HCT116 (cell line): ENCODE data around the gene KRI1. TPM values are rescaled to one million over a fixed set of nuclear protein-coding genes. Genes with fewer than 3 reads are reported as not detected.

ENCODE experiments used
- ATAC-seq: fragments of 200-7000 bp; cut with Tn5 transposase; 2 replicates; pipeline ENCODE4 v1.9.1; 2020; ENCODE audit warnings: mild to moderate bottlenecking, moderate library complexity
- BruUV-seq: library from RNA; stranded (reverse); fragments of 400-500 nt; replicated peaks from 2 replicates; lab custom pipeline; 2021; lab: Mats Ljungman, UMichigan
- CTCF ChIA-PET: fragments of 300-600 bp; sonication (Branson Sonifier 250); formaldehyde crosslinking; loops from one replicate; lab custom pipeline; 2021; ENCODE audit warnings: antibody characterized with exemption; lab: Charles Lee
- POLR2A ChIA-PET: fragments of 300-600, 350-600 bp; sonication (Branson Sonifier 250); formaldehyde crosslinking; loops from one replicate; lab custom pipeline; 2021; ENCODE audit warnings: antibody characterized with exemption; lab: Charles Lee
- RAD21 ChIA-PET, 2 experiments: fragments of 300-600 bp; sonication (Branson Sonifier 250); formaldehyde crosslinking; loops; one replicate each; lab custom pipeline; 2023; ENCODE audit warnings: low total read pairs in 2 of 2; ENCODE audit not compliant: uncharacterized antibody in 2 of 2, unreplicated experiment in 2 of 2, low non-redundant PET in 1 of 2; lab: Charles Lee
- DNase-seq: peaks from one replicate; pipeline ENCODE4 v3.0.0-alpha.2; 2010; ENCODE audit warnings: low read depth, low spot score
- H2AFZ ChIP-seq: fragments of 200-600 bp; shearing (Covaris generic), sonication (generic); 2 replicates; pipeline ENCODE4 v1.6.1; 2017; ENCODE audit warnings: low read depth, mixed run types, mixed read lengths, antibody characterized with exemption, low read length; ENCODE audit not compliant: poor library complexity, severe bottlenecking
- H3K27ac ChIP-seq: 2 replicates; pipeline ENCODE4 v1.5.1; 2012; ENCODE audit warnings: low read depth, low read length
- H3K27me3 ChIP-seq: fragments of 200-600 bp; sonication (generic); 2 replicates; pipeline ENCODE4 v1.6.1; 2016; ENCODE audit warnings: mixed run types, low read length, mixed read lengths; ENCODE audit not compliant: insufficient read depth
- H3K36me3 ChIP-seq, 2 experiments: fragments of 200-500 bp in 1 of 2; fragments of 200-600 bp in 1 of 2; sonication (Bioruptor generic) in 1 of 2; sonication (generic) in 1 of 2; 2 replicates each; pipeline versions ENCODE4 v1.5.1 to v1.6.1; 2014 to 2016; ENCODE audit warnings: low read length in 2 of 2, inconsistent platforms in 1 of 2, mixed read lengths in 1 of 2, mixed run types in 1 of 2; ENCODE audit not compliant: insufficient read depth in 2 of 2, control insufficient read depth in 1 of 2
- H3K4me1 ChIP-seq, 2 experiments: fragments of 200-600 bp in 1 of 2; sonication (generic) in 1 of 2; 2 replicates each; pipeline versions ENCODE4 v1.5.1 to v1.6.1; 2012 to 2017; ENCODE audit warnings: low read length in 2 of 2, inconsistent platforms in 1 of 2, mild to moderate bottlenecking in 1 of 2, mixed read lengths in 1 of 2, mixed run types in 1 of 2, moderate library complexity in 1 of 2; ENCODE audit not compliant: insufficient read depth in 2 of 2, control insufficient read depth in 1 of 2
- H3K4me2 ChIP-seq: fragments of 200-600 bp; sonication (generic); 2 replicates; pipeline ENCODE4 v1.6.1; 2017; ENCODE audit warnings: mixed run types, low read length, mixed read lengths
- H3K4me3 ChIP-seq, 2 experiments: fragments of 200-600 bp in 1 of 2; sonication (generic) in 1 of 2; replicated peaks in 1 of 2; 2 replicates each; pipeline ENCODE4 v1.5.1; 2011 to 2016; ENCODE audit warnings: low read length in 2 of 2, control low read depth in 1 of 2, low read depth in 1 of 2, mild to moderate bottlenecking in 1 of 2, mixed read lengths in 1 of 2, mixed run types in 1 of 2
- H3K79me2 ChIP-seq: fragments of 200-600 bp; sonication (generic); 2 replicates; pipeline ENCODE4 v1.6.1; 2017; ENCODE audit warnings: mild to moderate bottlenecking, mixed run types, low read length, moderate library complexity, mixed read lengths; ENCODE audit not compliant: insufficient read depth
- H3K9ac ChIP-seq: fragments of 200-600 bp; sonication (generic); 2 replicates; pipeline ENCODE4 v1.6.1; 2016; ENCODE audit warnings: low read length, mixed read lengths
- H3K9me2 ChIP-seq: fragments of 200-600 bp; sonication (generic), shearing (Covaris generic); 2 replicates; pipeline ENCODE4 v1.6.1; 2017; ENCODE audit warnings: mixed run types, mild to moderate bottlenecking, moderate library complexity; ENCODE audit not compliant: insufficient read depth
- H3K9me3 ChIP-seq, 2 experiments: fragments of 200-500 bp in 1 of 2; fragments of 200-600 bp in 1 of 2; sonication (Bioruptor generic) in 1 of 2; sonication (generic) in 1 of 2; 2 replicates each; pipeline ENCODE4 v1.6.1; 2014 to 2017; ENCODE audit warnings: low read length in 2 of 2, mixed read lengths in 2 of 2, inconsistent platforms in 1 of 2, low read depth in 1 of 2, mild to moderate bottlenecking in 1 of 2, mixed run types in 1 of 2, moderate library complexity in 1 of 2; ENCODE audit not compliant: control insufficient read depth in 1 of 2, insufficient read depth in 1 of 2
- H4K20me1 ChIP-seq: fragments of 200-600 bp; sonication (generic), shearing (Covaris generic); 2 replicates; pipeline ENCODE4 v1.6.1; 2017; ENCODE audit warnings: mixed run types, mild to moderate bottlenecking, moderate library complexity; ENCODE audit not compliant: insufficient read depth
- ATF3 ChIP-seq: IDR thresholded peaks from 2 replicates; pipeline ENCODE4 v1.6.1; 2012
- ELF1 ChIP-seq: IDR thresholded peaks from 2 replicates; pipeline ENCODE4 v1.6.1; 2012; ENCODE audit warnings: low read depth, borderline replicate concordance
- EZH2 ChIP-seq: fragments of 200-600 bp; sonication (generic); IDR thresholded peaks from 2 replicates; pipeline ENCODE4 v1.6.1; 2017; ENCODE audit warnings: antibody characterized with exemption, mixed run types
- JUND ChIP-seq: IDR thresholded peaks from 2 replicates; pipeline ENCODE4 v1.6.1; 2012
- MAX ChIP-seq: IDR thresholded peaks from 2 replicates; pipeline ENCODE4 v1.6.1; 2012
- RAD21 ChIP-seq: IDR thresholded peaks from 2 replicates; pipeline ENCODE4 v1.6.1; 2012; ENCODE audit warnings: low read depth, mild to moderate bottlenecking
- REST ChIP-seq: IDR thresholded peaks from 2 replicates; pipeline ENCODE4 v1.6.1; 2012; ENCODE audit warnings: low read depth
- SRF ChIP-seq: IDR thresholded peaks from 2 replicates; pipeline ENCODE4 v1.6.1; 2012; ENCODE audit warnings: low read depth
- TCF7L2 ChIP-seq: IDR thresholded peaks from 2 replicates; pipeline ENCODE4 v1.7.0; 2011; ENCODE audit warnings: borderline replicate concordance, inconsistent platforms; ENCODE audit not compliant: insufficient read depth, insufficient read length; ENCODE audit errors: extremely low read depth
- ZNF274 ChIP-seq: fragments of 200-500 bp; sonication (Bioruptor generic); IDR thresholded peaks from 2 replicates; pipeline ENCODE4 v1.6.1; 2014; ENCODE audit warnings: mild to moderate bottlenecking, low read depth, low read length, inconsistent platforms
- intact Hi-C: fragments of 100-400 bp; cut with micrococcal nuclease; formaldehyde crosslinking; loops from 2 replicates; pipeline ENCODE4 v1.10.0; 2022
- total RNA-seq: library from RNA; stranded (reverse); gene quantifications from one replicate; pipeline ENCODE4 v1.2.1, GENCODE V29; 2021; ENCODE audit not compliant: unreplicated experiment
- TF ChIP-seq, protein P1 (sequence below): IDR thresholded peaks from 2 replicates; pipeline ENCODE4 v1.6.1; 2011; ENCODE audit warnings: mild to moderate bottlenecking, low read length, moderate library complexity; ENCODE audit not compliant: insufficient replicate concordance; ENCODE audit errors: extremely low read depth
- TF ChIP-seq, protein P2 (sequence below), 3 experiments: fragments of 200-600 bp in 1 of 3; sonication (generic) in 1 of 3; IDR thresholded peaks in 2 of 3; conservative IDR thresholded peaks in 1 of 3; 2 replicates each; pipeline ENCODE4 v1.5.1; 2012 to 2017; ENCODE audit warnings: low read depth in 2 of 3, low read length in 2 of 3, antibody characterized with exemption in 1 of 3, borderline replicate concordance in 1 of 3, control low read depth in 1 of 3, mild to moderate bottlenecking in 1 of 3, mixed read lengths in 1 of 3, mixed run types in 1 of 3, moderate library complexity in 1 of 3; ENCODE audit not compliant: insufficient read depth in 1 of 3

Gene KRI1
- total RNA-seq, 1 experiment from 2014 or later: 44.0 TPM

- no TSS peak for BruUV-seq
- Histone ChIP-seq H3K4me3 (no peak overlapping the region), H3K36me3 (no peaks in the 10 kb centered on the region), H3K9me2 (no peaks in the 10 kb centered on the region), H2AFZ (no peak overlapping the region), H3K4me1 (peaks cover 17 to 31% of the 10 kb centered on the region in 2 experiments), H3K9ac (no peak overlapping the region), H3K79me2 (no peaks in the 10 kb centered on the region), H3K27ac (no peak overlapping the region), H3K9me3 (no peaks in the 10 kb centered on the region), H3K27me3 (no peaks in the 10 kb centered on the region), H4K20me1 (no peaks in the 10 kb centered on the region), H3K4me2 (no peak overlapping the region)
- ATAC-seq: no peak
- intact Hi-C loops: loop anchor here (5.0 kb wide), 1 partner anchor 34 kb away; the partner anchor contains the start of gene ATG4D
- TF ChIP-seq, protein P1, sequence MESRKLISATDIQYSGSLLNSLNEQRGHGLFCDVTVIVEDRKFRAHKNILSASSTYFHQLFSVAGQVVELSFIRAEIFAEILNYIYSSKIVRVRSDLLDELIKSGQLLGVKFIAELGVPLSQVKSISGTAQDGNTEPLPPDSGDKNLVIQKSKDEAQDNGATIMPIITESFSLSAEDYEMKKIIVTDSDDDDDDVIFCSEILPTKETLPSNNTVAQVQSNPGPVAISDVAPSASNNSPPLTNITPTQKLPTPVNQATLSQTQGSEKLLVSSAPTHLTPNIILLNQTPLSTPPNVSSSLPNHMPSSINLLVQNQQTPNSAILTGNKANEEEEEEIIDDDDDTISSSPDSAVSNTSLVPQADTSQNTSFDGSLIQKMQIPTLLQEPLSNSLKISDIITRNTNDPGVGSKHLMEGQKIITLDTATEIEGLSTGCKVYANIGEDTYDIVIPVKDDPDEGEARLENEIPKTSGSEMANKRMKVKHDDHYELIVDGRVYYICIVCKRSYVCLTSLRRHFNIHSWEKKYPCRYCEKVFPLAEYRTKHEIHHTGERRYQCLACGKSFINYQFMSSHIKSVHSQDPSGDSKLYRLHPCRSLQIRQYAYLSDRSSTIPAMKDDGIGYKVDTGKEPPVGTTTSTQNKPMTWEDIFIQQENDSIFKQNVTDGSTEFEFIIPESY: no peak
- TF ChIP-seq EZH2 (no peak), SRF (no peak), ATF3 (no peak), ZNF274 (no peak), JUND (no peak), TCF7L2 (no peak), ELF1 (no peak), REST (no peak), MAX (no peak), RAD21 (no peak)
- TF ChIP-seq, protein P2, sequence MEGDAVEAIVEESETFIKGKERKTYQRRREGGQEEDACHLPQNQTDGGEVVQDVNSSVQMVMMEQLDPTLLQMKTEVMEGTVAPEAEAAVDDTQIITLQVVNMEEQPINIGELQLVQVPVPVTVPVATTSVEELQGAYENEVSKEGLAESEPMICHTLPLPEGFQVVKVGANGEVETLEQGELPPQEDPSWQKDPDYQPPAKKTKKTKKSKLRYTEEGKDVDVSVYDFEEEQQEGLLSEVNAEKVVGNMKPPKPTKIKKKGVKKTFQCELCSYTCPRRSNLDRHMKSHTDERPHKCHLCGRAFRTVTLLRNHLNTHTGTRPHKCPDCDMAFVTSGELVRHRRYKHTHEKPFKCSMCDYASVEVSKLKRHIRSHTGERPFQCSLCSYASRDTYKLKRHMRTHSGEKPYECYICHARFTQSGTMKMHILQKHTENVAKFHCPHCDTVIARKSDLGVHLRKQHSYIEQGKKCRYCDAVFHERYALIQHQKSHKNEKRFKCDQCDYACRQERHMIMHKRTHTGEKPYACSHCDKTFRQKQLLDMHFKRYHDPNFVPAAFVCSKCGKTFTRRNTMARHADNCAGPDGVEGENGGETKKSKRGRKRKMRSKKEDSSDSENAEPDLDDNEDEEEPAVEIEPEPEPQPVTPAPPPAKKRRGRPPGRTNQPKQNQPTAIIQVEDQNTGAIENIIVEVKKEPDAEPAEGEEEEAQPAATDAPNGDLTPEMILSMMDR (IDR thresholded peaks at IDR 0.05 in 2 of 3, conservative IDR thresholded peaks at IDR 0.05 in 1 of 3; ENCODE audit: borderline replicate concordance in 1 of 3, insufficient read depth in 1 of 3, low read depth in 2 of 3, low read length in 2 of 3): no peak
- ChIA-PET RAD21 (no interaction called here), CTCF (interaction anchor here (0.7 to 0.9 kb wide), 2 partner anchors 9 to 211 kb away, joined by 3 read pairs; partner anchors contain the start of gene S1PR5), POLR2A (interaction anchor here (0.7 to 1.3 kb wide), 2 partner anchors 9 to 10 kb away, joined by 3 to 4 read pairs; partner anchors contain the start of gene S1PR5)
- no peak for DNase-seq
These were observed 57.8 kb downstream of the KRI1 start for GRCh38 chr19:10508036-10508435.
